Vein endothelial cell (primary cell): Measurements from ENCODE around the gene OR8A1. TPM values are rescaled to one million over a fixed set of nuclear protein-coding genes. Genes with fewer than 3 reads are reported as not detected.

Experiments used
- small RNA-seq: library from RNA; depleted of rRNA; stranded (forward); fragments of <200 nt; gene quantifications from one replicate; pipeline ENCODE3, GENCODE V24; 2012
- total RNA-seq: library from RNA; depleted of rRNA; stranded (reverse); fragments of >200 nt; gene quantifications from 2 replicates; pipeline ENCODE4 v1.2.3, GENCODE V29; 2012

Gene OR8A1
- not detected in 2 replicates for total RNA-seq

GRCh38 chr11:124569697-124570096, at the start of gene OR8A1:
OR8A1 (plus strand) TSS chr11:124569997; CDS start chr11:124570120, 123 bp downstream.

GRCh38 chr11:124543554-124543953, 26.2 kb upstream of the OR8A1 start, which contains the start of gene OR8B12:
OR8B12 (minus strand) TSS chr11:124543654; CDS start chr11:124543654, 0 bp downstream.

GRCh38 chr11:124611064-124611463, 41.3 kb downstream of the OR8A1 start, which contains the start of gene PANX3:
PANX3 (plus strand) TSS chr11:124611428; CDS start chr11:124611557, 129 bp downstream.

Small RNA genes lying within 50 kb of the gene (small RNA-seq; reads per million reads assigned to genes)
- gene OR8A3P: not detected

Other genes starting within 250 kb of the OR8A1 start
- not detected in 2 replicates for gene OR8D2, start 249.8 kb upstream of the OR8A1 start, total RNA-seq
- not detected in 2 replicates for gene OR8B2, start 185.5 kb upstream of the OR8A1 start, total RNA-seq
- not detected in 2 replicates for gene OR8B3, start 171.0 kb upstream of the OR8A1 start, total RNA-seq
- gene OR8B4, start 145.1 kb upstream of the OR8A1 start, total RNA-seq: not detected in 2 replicates
- not detected in 2 replicates for gene OR8B8, start 124.3 kb upstream of the OR8A1 start, total RNA-seq
- gene OR8B12, start 26.3 kb upstream of the OR8A1 start, total RNA-seq: not detected in 2 replicates
- gene PANX3, start 41.4 kb downstream of the OR8A1 start, total RNA-seq: not detected in 2 replicates
- gene TBRG1, start 52.9 kb downstream of the OR8A1 start, total RNA-seq: 17.6 and 18.3 TPM in 2 replicates
- 12.9 and 14.7 TPM in 2 replicates for gene SIAE, start 103.7 kb downstream of the OR8A1 start, total RNA-seq
- 7.5 and 8.6 TPM in 2 replicates for gene SPA17, start 103.9 kb downstream of the OR8A1 start, total RNA-seq
- 2.6 and 4.8 TPM in 2 replicates for gene NRGN, start 169.9 kb downstream of the OR8A1 start, total RNA-seq
- 0.33 and 0.86 TPM in 2 replicates for gene VSIG2, start 182.3 kb downstream of the OR8A1 start, total RNA-seq
- 114 and 190 TPM in 2 replicates for gene ESAM, start 192.3 kb downstream of the OR8A1 start, total RNA-seq
- 15.4 and 15.8 TPM in 2 replicates for gene MSANTD2, start 230.4 kb downstream of the OR8A1 start, total RNA-seq